CD4-positive, alpha-beta T cell treated with Interleukin-4 for 1 hour (primary cell): ENCODE measurements around the gene TMEM170A.
"Not testable (repeated sequence)": the region's sequence is repeated elsewhere in the genome, so short reads cannot be mapped to it uniquely, and the experiment has no call there.

Source experiments
- DNase-seq, 2 donors: peaks; one replicate each; pipeline ENCODE4 v3.0.0-alpha.2; 2020 to 2022

TMEM170A gene

GRCh38 chr16:75446416-75446815, 18.1 kb downstream of the TMEM170A start:
- no peak for DNase-seq

- DNase-seq = no peak
Observed at GRCh38 chr16:75445298-75445697, 19.2 kb downstream of the TMEM170A start.

GRCh38 chr16:75443298-75443697, 21.2 kb downstream of the TMEM170A start:
- no peak for DNase-seq

- DNase-seq = peak; percentile 84 to 89
Observed at GRCh38 chr16:75433732-75434413, 30.6 kb downstream of the TMEM170A start.

GRCh38 chr16:75432828-75433731, 31.4 kb downstream of the TMEM170A start, which contains the start of gene CFDP1:
Gene CFDP1 (minus strand): TSS chr16:75433503. CDS start chr16:75433352, 151 bp downstream.
- DNase-seq = peak; percentile 95 to 96

- no peak for DNase-seq
Observed at GRCh38 chr16:75429621-75430403, 34.7 kb downstream of the TMEM170A start.

- not testable (repeated sequence) for DNase-seq
Observed at GRCh38 chr16:75426524-75426923, 38.0 kb downstream of the TMEM170A start.

- not testable (repeated sequence) for DNase-seq
Observed at GRCh38 chr16:75424105-75424762, 40.3 kb downstream of the TMEM170A start.

GRCh38 chr16:75423723-75424104, 40.8 kb downstream of the TMEM170A start:
- no peak for DNase-seq

GRCh38 chr16:75421820-75422126, 42.7 kb downstream of the TMEM170A start:
- no peak for DNase-seq

GRCh38 chr16:75420987-75421819, 43.3 kb downstream of the TMEM170A start:
- DNase-seq = peak in 1 of 2 donors; percentile 16

- no peak for DNase-seq
Observed at GRCh38 chr16:75416904-75417565, 47.5 kb downstream of the TMEM170A start.

GRCh38 chr16:75415169-75415905, 49.2 kb downstream of the TMEM170A start:
- DNase-seq = no peak

GRCh38 chr16:75413951-75414350, 50.5 kb downstream of the TMEM170A start:
- DNase-seq = no peak

GRCh38 chr16:75406943-75407342, 57.5 kb downstream of the TMEM170A start:
- DNase-seq = no peak

GRCh38 chr16:75402821-75403475, 61.5 kb downstream of the TMEM170A start:
- peak in 1 of 2 donors; percentile 47 for DNase-seq

GRCh38 chr16:75402159-75402820, 62.2 kb downstream of the TMEM170A start:
- DNase-seq = no peak

GRCh38 chr16:75401691-75402090, 62.8 kb downstream of the TMEM170A start:
- no peak for DNase-seq

- no peak for DNase-seq
Observed at GRCh38 chr16:75398333-75398732, 66.2 kb downstream of the TMEM170A start.
